ENCODE data around the gene FFAR3.

Gene FFAR3

GRCh38 chr19:35404879-35405622, 46.8 kb downstream of the FFAR3 start:
- no peak for DNase-seq

GRCh38 chr19:35407619-35408018, 49.4 kb downstream of the FFAR3 start:
- no peak for DNase-seq

GRCh38 chr19:35408284-35409171, 50.3 kb downstream of the FFAR3 start:
- DNase-seq = no peak

GRCh38 chr19:35409191-35409590, 50.9 kb downstream of the FFAR3 start:
- no peak for DNase-seq

All from activated T-cell treated with anti-CD3 and anti-CD28 coated beads for 4 hours (primary cell).